Measurements from ENCODE around the gene SNX4. TPM values are rescaled to one million over a fixed set of nuclear protein-coding genes. Genes with fewer than 3 reads are reported as not detected.

SNX4 gene
- total RNA-seq, 4 donors from 2014 or later = 66.5 to 112 (median 82.1) TPM

- peaks cover 0 to 6% of the 10 kb centered on the region in 2 donors for H3K9me3 ChIP-seq
- TF ChIP-seq CTCF (IDR thresholded peaks at IDR 0.05) = no peak
- no peak for TF ChIP-seq POLR2AphosphoS5 (IDR thresholded peaks at IDR 0.05)
- no peak for TF ChIP-seq POLR2A (IDR thresholded peaks at IDR 0.05)
- no peak for TF ChIP-seq EP300 (IDR thresholded peaks at IDR 0.05; ENCODE audit: low read depth)
- H3K4me3 ChIP-seq = no peak overlapping the region
- 72 to 75% methylated on average over 4 of the region's 4 CpGs for WGBS, 2 donors (ENCODE audit: low coverage in 1 of 2)
- H3K27me3 ChIP-seq = no peaks in the 10 kb centered on the region
- H3K4me1 ChIP-seq = peaks cover 4 to 32% (median 17%) of the 10 kb centered on the region in 4 donors
- intact Hi-C loops (cut with DNase I; ENCODE audit: low total_unique reads) (no loop called here), in situ Hi-C loops (cut with MboI; ENCODE audit: low pct_ligation_motif_present in 1 of 4, low pct_unique_long_range_greater_than_20kb in 1 of 4, low sequenced_read_pairs in 3 of 4) (no loop called here)
- peaks cover 0 to 7% (median 0%) of the 10 kb centered on the region in 4 donors for H3K36me3 ChIP-seq
- no peak for DNase-seq
- peak overlapping the region in 1 of 4 donors; percentile 29 for H3K27ac ChIP-seq
Measured at GRCh38 chr3:125512135-125512920, 7.7 kb downstream of the SNX4 start.

GRCh38 chr3:125511420-125512118 is 8.4 kb downstream of the SNX4 start:
- Histone ChIP-seq H3K27ac (no peak overlapping the region), H3K9me3 (peaks cover 0 to 6% of the 10 kb centered on the region in 2 donors), H3K27me3 (no peaks in the 10 kb centered on the region), H3K36me3 (peaks cover 0 to 8% (median 0%) of the 10 kb centered on the region in 4 donors), H3K4me1 (peaks cover 4 to 28% (median 17%) of the 10 kb centered on the region in 4 donors), H3K4me3 (no peak overlapping the region)
- intact Hi-C loops (cut with DNase I; ENCODE audit: low total_unique reads) = no loop called here
- in situ Hi-C loops (cut with MboI; ENCODE audit: low pct_ligation_motif_present in 1 of 4, low pct_unique_long_range_greater_than_20kb in 1 of 4, low sequenced_read_pairs in 3 of 4) = no loop called here
- no peak for DNase-seq
- 11 to 20% methylated on average over 1 of the region's 1 CpG for WGBS, 2 donors (ENCODE audit: low coverage in 1 of 2)
- TF ChIP-seq POLR2A (IDR thresholded peaks at IDR 0.05) (no peak), CTCF (IDR thresholded peaks at IDR 0.05) (no peak)

GRCh38 chr3:125507128-125507527 is 12.9 kb downstream of the SNX4 start:
- in situ Hi-C loops (cut with MboI; ENCODE audit: low pct_ligation_motif_present in 1 of 4, low pct_unique_long_range_greater_than_20kb in 1 of 4, low sequenced_read_pairs in 3 of 4) = no loop called here
- no peak for TF ChIP-seq POLR2AphosphoS5 (IDR thresholded peaks at IDR 0.05)
- TF ChIP-seq CTCF (IDR thresholded peaks at IDR 0.05) = no peak
- no peak for TF ChIP-seq EP300 (IDR thresholded peaks at IDR 0.05; ENCODE audit: low read depth)
- TF ChIP-seq POLR2A (IDR thresholded peaks at IDR 0.05) = no peak

GRCh38 chr3:125498630-125499029 is 21.4 kb downstream of the SNX4 start:
- no peak overlapping the region for H3K4me3 ChIP-seq
- TF ChIP-seq POLR2AphosphoS5 (IDR thresholded peaks at IDR 0.05) = no peak
- in situ Hi-C loops (cut with MboI; ENCODE audit: low pct_ligation_motif_present in 1 of 4, low pct_unique_long_range_greater_than_20kb in 1 of 4, low sequenced_read_pairs in 3 of 4) (no loop called here), intact Hi-C loops (cut with DNase I; ENCODE audit: low total_unique reads) (no loop called here)
- H3K36me3 ChIP-seq = peaks cover 0 to 43% (median 11%) of the 10 kb centered on the region in 4 donors
- H3K27me3 ChIP-seq = no peaks in the 10 kb centered on the region
- DNase-seq = no peak
- no peak overlapping the region for H3K27ac ChIP-seq
- no peaks in the 10 kb centered on the region for H3K9me3 ChIP-seq
- H3K4me1 ChIP-seq = no peaks in the 10 kb centered on the region

More at GRCh38 chr3:125507128-125507527, 12.9 kb downstream of the SNX4 start:
- H3K9me3 ChIP-seq = peaks cover 0 to 6% of the 10 kb centered on the region in 2 donors
- no peak for DNase-seq
- H3K27me3 ChIP-seq = no peaks in the 10 kb centered on the region
- peaks cover 0 to 8% (median 4%) of the 10 kb centered on the region in 4 donors for H3K4me1 ChIP-seq
- no peak overlapping the region for H3K4me3 ChIP-seq
- H3K36me3 ChIP-seq = peaks cover 0 to 32% (median 10%) of the 10 kb centered on the region in 4 donors
- intact Hi-C loops (cut with DNase I; ENCODE audit: low total_unique reads) = no loop called here
- no peak overlapping the region for H3K27ac ChIP-seq
- WGBS, 2 donors (ENCODE audit: low coverage in 1 of 2) = 77 to 97% methylated on average over 1 to 3 of the region's 3 CpGs
